IMR-90 (cell line): Measurements from ENCODE around the gene FNDC3B. TPM values are rescaled to one million over a fixed set of nuclear protein-coding genes. Genes with fewer than 3 reads are reported as not detected.

Experiments
- ATAC-seq: fragments of 200-7000 bp; cut with Tn5 transposase; 2 replicates; pipeline ENCODE4 v1.9.1; 2020; ENCODE audit warnings: low read depth, mild to moderate bottlenecking, moderate library complexity
- BruUV-seq: library from RNA; stranded (reverse); fragments of 400-500 nt; replicated peaks from 2 replicates; lab custom pipeline; 2021; lab: Mats Ljungman, UMichigan
- CTCF ChIA-PET: fragments of 300-600 bp; formaldehyde crosslinking; extraction: SDS; loops from one replicate; lab custom pipeline; 2021; ENCODE audit warnings: antibody characterized with exemption; lab: Yijun Ruan, JAX
- POLR2A ChIA-PET: fragments of 300-600 bp; sonication (Branson Sonifier 250); formaldehyde crosslinking; loops from one replicate; lab custom pipeline; 2022; ENCODE audit warnings: antibody characterized with exemption; ENCODE audit not compliant: unreplicated experiment; lab: Charles Lee
- DNase-seq: peaks from one replicate; pipeline ENCODE4 v3.0.0; 2013
- H2AFZ ChIP-seq: replicated peaks from 2 replicates; pipeline ENCODE3; 2013; ENCODE audit warnings: low read length, mild to moderate bottlenecking; ENCODE audit not compliant: poor library complexity
- H2AK5ac ChIP-seq: 2 replicates; pipeline ENCODE4 v1.6.1; 2013; ENCODE audit warnings: low read depth, low read length, inconsistent platforms
- H2AK9ac ChIP-seq: replicated peaks from 2 replicates; pipeline ENCODE3; 2013; ENCODE audit warnings: mild to moderate bottlenecking, low read depth, low read length, moderate library complexity; ENCODE audit not compliant: poor library complexity
- H2BK120ac ChIP-seq: 2 replicates; pipeline ENCODE4 v1.6.1; 2013; ENCODE audit warnings: low read depth, low read length, inconsistent platforms
- H2BK15ac ChIP-seq: 3 replicates; pipeline ENCODE4 v1.6.1; 2013; ENCODE audit warnings: low read depth, low read length, inconsistent platforms
- H2BK20ac ChIP-seq: 2 replicates; pipeline ENCODE4 v1.6.1; 2013; ENCODE audit warnings: low read depth, mild to moderate bottlenecking, inconsistent platforms, low read length, moderate library complexity
- H2BK5ac ChIP-seq: 2 replicates; pipeline ENCODE4 v1.6.1; 2013; ENCODE audit warnings: mild to moderate bottlenecking, low read depth, low read length, inconsistent platforms; ENCODE audit not compliant: poor library complexity, severe bottlenecking
- H3K14ac ChIP-seq: replicated peaks from 2 replicates; pipeline ENCODE4 v1.6.1; 2013; ENCODE audit warnings: low read depth, low read length, inconsistent platforms
- H3K18ac ChIP-seq: 2 replicates; pipeline ENCODE4 v1.6.1; 2013; ENCODE audit warnings: low read depth, low read length, control low read depth
- H3K23ac ChIP-seq: 2 replicates; pipeline ENCODE4 v1.6.1; 2013; ENCODE audit warnings: low read depth, low read length, inconsistent platforms
- H3K27ac ChIP-seq: 2 replicates; pipeline ENCODE4 v1.5.1; 2013; ENCODE audit warnings: mild to moderate bottlenecking, control low read depth, low read length; ENCODE audit not compliant: insufficient read depth
- H3K27me3 ChIP-seq: 2 replicates; pipeline ENCODE4 v1.6.1; 2013; ENCODE audit warnings: low read length; ENCODE audit not compliant: control insufficient read depth, insufficient read depth
- H3K36me3 ChIP-seq: 2 replicates; pipeline ENCODE4 v1.6.1; 2013; ENCODE audit warnings: low read length, mixed read lengths; ENCODE audit not compliant: control insufficient read depth, insufficient read depth
- H3K4ac ChIP-seq: 2 replicates; pipeline ENCODE4 v1.6.1; 2013; ENCODE audit warnings: low read depth, low read length, inconsistent platforms
- H3K4me1 ChIP-seq: 2 replicates; pipeline ENCODE4 v1.6.1; 2013; ENCODE audit warnings: low read length, mixed read lengths; ENCODE audit not compliant: control insufficient read depth, insufficient read depth
- H3K4me2 ChIP-seq: 2 replicates; pipeline ENCODE4 v1.6.1; 2013; ENCODE audit warnings: low read depth, mild to moderate bottlenecking, control low read depth, low read length, moderate library complexity
- H3K4me3 ChIP-seq: 2 replicates; pipeline ENCODE4 v1.5.1; 2013; ENCODE audit warnings: low read depth, mild to moderate bottlenecking, control low read depth, low read length, moderate library complexity; ENCODE audit not compliant: insufficient read depth
- H3K56ac ChIP-seq: 2 replicates; pipeline ENCODE4 v1.6.1; 2013; ENCODE audit warnings: low read length, inconsistent platforms; ENCODE audit not compliant: insufficient read depth; ENCODE audit errors: extremely low read depth
- H3K79me1 ChIP-seq, 2 experiments: 2 replicates each; pipeline ENCODE4 v1.6.1; 2013; ENCODE audit warnings: low read length in 2 of 2, inconsistent platforms in 1 of 2, low read depth in 1 of 2
- H3K9ac ChIP-seq: 2 replicates; pipeline ENCODE4 v1.6.1; 2013; ENCODE audit warnings: low read depth, low read length, control low read depth
- H3K9me1 ChIP-seq: 2 replicates; pipeline ENCODE4 v1.6.1; 2013; ENCODE audit warnings: low read length, inconsistent platforms; ENCODE audit not compliant: insufficient read depth
- H3K9me3 ChIP-seq: 2 replicates; pipeline ENCODE4 v1.6.1; 2013; ENCODE audit warnings: low read length; ENCODE audit not compliant: control insufficient read depth, insufficient read depth
- H4K20me1 ChIP-seq: 2 replicates; pipeline ENCODE4 v1.6.1; 2013; ENCODE audit warnings: low read length, inconsistent platforms; ENCODE audit not compliant: insufficient read depth
- H4K5ac ChIP-seq: 2 replicates; pipeline ENCODE4 v1.6.1; 2013; ENCODE audit warnings: mild to moderate bottlenecking, low read depth, low read length, control low read depth
- H4K8ac ChIP-seq, 2 experiments: 2 replicates each; pipeline ENCODE4 v1.6.1; 2013; ENCODE audit warnings: low read depth in 2 of 2, low read length in 2 of 2, control low read depth in 1 of 2, inconsistent platforms in 1 of 2
- H4K91ac ChIP-seq: 2 replicates; pipeline ENCODE4 v1.6.1; 2013; ENCODE audit warnings: low read depth, low read length, inconsistent platforms; ENCODE audit not compliant: insufficient read depth
- BHLHE40 ChIP-seq: fragments of 150-350 bp; IDR thresholded peaks from 2 replicates; pipeline ENCODE4 v1.6.1; 2016; ENCODE audit warnings: mild to moderate bottlenecking, low read depth, low read length
- CHD1 ChIP-seq: IDR thresholded peaks from 2 replicates; pipeline ENCODE4 v1.6.1; 2012; ENCODE audit warnings: low read depth, low read length, improper control_type of control experiment
- MAZ ChIP-seq: IDR thresholded peaks from 2 replicates; pipeline ENCODE4 v1.6.1; 2012; ENCODE audit warnings: low read depth, mild to moderate bottlenecking, low read length, improper control_type of control experiment, moderate library complexity, borderline replicate concordance
- MXI1 ChIP-seq: IDR thresholded peaks from 2 replicates; pipeline ENCODE4 v1.6.1; 2012; ENCODE audit warnings: low read depth, mild to moderate bottlenecking, low read length, moderate library complexity, borderline replicate concordance
- RCOR1 ChIP-seq: IDR thresholded peaks from 2 replicates; pipeline ENCODE4 v1.6.1; 2012; ENCODE audit warnings: mild to moderate bottlenecking, low read length, improper control_type of control experiment; ENCODE audit not compliant: insufficient replicate concordance
- RFX5 ChIP-seq: IDR thresholded peaks from 2 replicates; pipeline ENCODE4 v1.8.0; 2012; ENCODE audit warnings: low read depth, mild to moderate bottlenecking, low read length, moderate library complexity
- WGBS, 2 experiments: methylation state at CpG; one replicate each; pipeline versions ENCODE4 v1.1.5 to v1.1.7; 2013; ENCODE audit warnings: missing lambda C conversion rate in 2 of 2; ENCODE audit not compliant: insufficient read length in 1 of 2; ENCODE audit errors: extremely low coverage in 2 of 2; 5-methylcytosine and 5-hydroxymethylcytosine counted together
- dilution Hi-C: fragments of 300-500 bp; cut with HindIII; formaldehyde crosslinking; loops from one replicate; pipeline ENCODE4 v1.14.3; 2018; ENCODE audit warnings: low sequenced_read_pairs; ENCODE audit not compliant: unreplicated experiment
- in situ Hi-C: fragments of 300-500 bp; cut with MboI; formaldehyde crosslinking; loops from 3 replicates; pipeline ENCODE4 v1.14.3; 2019; ENCODE audit warnings: low sequenced_read_pairs, inconsistent platforms, mixed read lengths
- intact Hi-C: fragments of 100-400 bp; cut with micrococcal nuclease; formaldehyde crosslinking; loops from 2 replicates; pipeline ENCODE4 v1.10.0; 2022
- polyA plus RNA-seq, 3 experiments: library from polyadenylated mRNA; depleted of rRNA; stranded (reverse); fragments of >200 nt; gene quantifications; 2 replicates each; pipeline ENCODE4 v1.2.3, GENCODE V29; 2012; ENCODE audit warnings: low replicate concordance in 1 of 3
- total RNA-seq: library from RNA; depleted of rRNA; stranded (reverse); fragments of >200 nt; gene quantifications from 2 replicates; pipeline ENCODE4 v1.2.3, GENCODE V29; 2012
- TF ChIP-seq, protein P1 (sequence below): fragments of 150-350 bp; IDR thresholded peaks from 2 replicates; pipeline ENCODE4 v1.6.1; 2016; ENCODE audit warnings: low read depth, mild to moderate bottlenecking, low read length, moderate library complexity, borderline replicate concordance
- TF ChIP-seq, protein P2 (sequence below): fragments of 150-350 bp; IDR thresholded peaks from 2 replicates; pipeline ENCODE4 v1.6.1; 2017; ENCODE audit warnings: mild to moderate bottlenecking, antibody characterized with exemption, low read length, low read depth

Gene FNDC3B
- total and polyA plus RNA-seq, 2 of the 4 experiments (the other 2 are of a cell fraction): 23.9 to 150 TPM

DNA sequence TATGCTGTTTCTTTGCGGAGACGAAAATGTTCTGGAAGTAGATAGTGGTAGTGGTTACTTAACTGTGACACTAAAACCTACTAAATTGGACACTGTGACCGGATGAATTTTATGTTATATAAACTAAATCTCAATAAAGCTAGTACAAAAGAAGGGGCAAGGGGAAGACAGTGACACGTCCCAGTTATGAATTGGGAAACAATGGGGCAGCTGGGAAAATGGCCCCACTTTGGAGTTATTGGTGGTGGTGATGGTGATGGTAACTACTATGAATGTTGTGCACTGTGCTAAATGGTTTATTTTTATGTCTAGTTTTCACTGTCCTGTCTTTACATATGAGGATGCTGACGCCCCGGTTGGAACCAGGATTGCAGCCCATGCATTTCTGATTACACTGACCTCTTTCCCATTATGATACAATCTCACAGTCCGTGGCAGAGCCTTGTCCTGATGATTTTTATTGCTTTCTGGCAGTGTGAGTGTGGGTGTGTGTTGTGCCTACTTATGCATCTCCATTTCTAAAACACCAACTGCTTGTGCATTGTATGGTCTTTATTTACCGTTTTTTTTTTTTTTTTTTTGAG, 192.0 kb downstream of the FNDC3B start:
- TF ChIP-seq, protein P1, sequence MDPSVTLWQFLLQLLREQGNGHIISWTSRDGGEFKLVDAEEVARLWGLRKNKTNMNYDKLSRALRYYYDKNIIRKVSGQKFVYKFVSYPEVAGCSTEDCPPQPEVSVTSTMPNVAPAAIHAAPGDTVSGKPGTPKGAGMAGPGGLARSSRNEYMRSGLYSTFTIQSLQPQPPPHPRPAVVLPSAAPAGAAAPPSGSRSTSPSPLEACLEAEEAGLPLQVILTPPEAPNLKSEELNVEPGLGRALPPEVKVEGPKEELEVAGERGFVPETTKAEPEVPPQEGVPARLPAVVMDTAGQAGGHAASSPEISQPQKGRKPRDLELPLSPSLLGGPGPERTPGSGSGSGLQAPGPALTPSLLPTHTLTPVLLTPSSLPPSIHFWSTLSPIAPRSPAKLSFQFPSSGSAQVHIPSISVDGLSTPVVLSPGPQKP: no peak
- no peak for TF ChIP-seq RCOR1
- TF ChIP-seq RFX5: no peak
- no peak for TF ChIP-seq CHD1
- no peak for TF ChIP-seq BHLHE40
- no peak for TF ChIP-seq MAZ
- TF ChIP-seq, protein P2, sequence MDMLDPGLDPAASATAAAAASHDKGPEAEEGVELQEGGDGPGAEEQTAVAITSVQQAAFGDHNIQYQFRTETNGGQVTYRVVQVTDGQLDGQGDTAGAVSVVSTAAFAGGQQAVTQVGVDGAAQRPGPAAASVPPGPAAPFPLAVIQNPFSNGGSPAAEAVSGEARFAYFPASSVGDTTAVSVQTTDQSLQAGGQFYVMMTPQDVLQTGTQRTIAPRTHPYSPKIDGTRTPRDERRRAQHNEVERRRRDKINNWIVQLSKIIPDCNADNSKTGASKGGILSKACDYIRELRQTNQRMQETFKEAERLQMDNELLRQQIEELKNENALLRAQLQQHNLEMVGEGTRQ: no peak
- no peak for TF ChIP-seq MXI1
- H3K4me3 ChIP-seq: no peak overlapping the region
- no peak overlapping the region for H2BK5ac ChIP-seq
- in situ Hi-C loops: no loop called here
- H3K36me3 ChIP-seq: peaks cover 13% of the 10 kb centered on the region
- H2AFZ ChIP-seq: no peak overlapping the region
- H3K9ac ChIP-seq: no peak overlapping the region
- no peaks in the 10 kb centered on the region for H3K4me1 ChIP-seq
- H3K56ac ChIP-seq: no peak overlapping the region
- no peak overlapping the region for H3K14ac ChIP-seq
- no peak overlapping the region for H3K4ac ChIP-seq
- no peak overlapping the region for H4K5ac ChIP-seq
- H4K20me1 ChIP-seq: peaks cover 46% of the 10 kb centered on the region; the same call in 1 of the 2 replicates
- no peak overlapping the region for H3K4me2 ChIP-seq
- POLR2A ChIA-PET: no interaction called here
- no peak overlapping the region for H2AK9ac ChIP-seq
- intact Hi-C loops: no loop called here
- H4K8ac ChIP-seq: no peak overlapping the region
- H3K9me1 ChIP-seq: peaks cover 13% of the 10 kb centered on the region
- H3K79me1 ChIP-seq: peaks cover 41 to 67% of the 10 kb centered on the region in 2 experiments
- WGBS, 2 experiments: no CpG with 5 or more reads among the region's 8 CpGs
- dilution Hi-C loops: no loop called here
- H2BK120ac ChIP-seq: no peak overlapping the region
- CTCF ChIA-PET: no interaction called here
- H2BK15ac ChIP-seq: no peak overlapping the region
- DNase-seq (no peak), ATAC-seq (no peak)
- BruUV-seq: no TSS peak
- H2AK5ac ChIP-seq: no peak overlapping the region
- H3K18ac ChIP-seq: no peak overlapping the region
- H3K23ac ChIP-seq: no peak overlapping the region
- H2BK20ac ChIP-seq: no peak overlapping the region
- H3K27me3 ChIP-seq: no peaks in the 10 kb centered on the region
- H3K27ac ChIP-seq: no peak overlapping the region
- no peak overlapping the region for H4K91ac ChIP-seq
- H3K9me3 ChIP-seq: no peaks in the 10 kb centered on the region
